ENCODE results near the gene AMER2. TPM values are rescaled to one million over a fixed set of nuclear protein-coding genes. Genes with fewer than 3 reads are reported as not detected.

AMER2 gene
- total RNA-seq, 1 donor: not detected

DNA sequence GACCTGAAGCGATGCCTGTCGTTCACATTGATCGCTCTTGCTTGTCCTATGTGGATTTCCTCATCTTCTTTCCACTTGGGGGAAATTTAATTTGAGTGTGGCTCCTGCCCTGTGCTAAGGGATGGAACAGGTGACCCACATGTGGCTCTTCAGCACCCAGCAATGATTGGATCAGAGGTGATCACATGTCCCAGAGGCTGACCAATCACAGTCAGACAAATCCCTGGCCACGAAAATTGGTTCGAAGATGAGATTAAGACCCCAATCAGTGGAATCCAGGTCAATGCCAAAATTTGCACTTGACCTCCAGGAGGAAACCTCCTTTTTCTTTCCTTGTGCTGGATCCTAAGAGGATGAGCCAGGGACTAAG lies 23.7 kb downstream of the AMER2 start:
- no peak for DNase-seq (ENCODE audit: insufficient read length, low spot score, missing footprints)
- H3K4me1 ChIP-seq (ENCODE audit: insufficient read depth, low read length): no peaks in the 10 kb centered on the region

DNA sequence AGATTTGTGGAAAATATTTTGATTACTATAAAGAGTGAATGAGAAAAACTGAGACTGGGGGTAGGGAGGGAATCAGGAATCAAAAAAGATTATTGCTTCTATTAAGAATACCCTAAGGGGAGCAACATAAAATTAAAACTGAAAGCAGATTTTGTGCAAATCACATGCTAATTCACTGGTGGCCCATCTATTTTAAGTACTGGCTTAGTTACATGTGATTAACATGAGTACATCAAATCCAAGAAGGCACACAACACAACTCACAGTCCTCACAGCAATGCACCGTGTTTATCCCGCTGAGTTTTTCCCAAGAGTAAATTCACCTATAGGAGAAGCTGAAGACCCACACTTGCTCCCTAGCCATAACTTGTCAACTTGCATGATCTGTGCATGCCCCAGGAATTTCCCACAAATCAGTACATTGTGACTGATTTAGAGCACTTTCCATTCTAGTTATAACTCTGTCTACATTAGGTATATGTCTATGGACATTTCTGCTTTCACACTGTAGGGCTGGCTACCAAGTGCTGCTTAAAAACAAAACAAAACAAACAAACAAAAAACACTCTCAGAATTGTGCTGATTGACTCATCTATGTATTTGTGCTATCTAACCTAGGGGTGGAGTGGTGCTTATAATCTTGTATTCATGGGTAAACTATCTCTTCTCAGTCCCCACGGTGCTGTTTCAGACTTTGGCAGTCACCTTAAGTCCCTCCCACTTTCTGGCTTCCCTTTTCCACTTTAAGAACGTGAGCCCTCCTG lies 24.3 kb downstream of the AMER2 start:
- no peaks in the 10 kb centered on the region for H3K36me3 ChIP-seq (ENCODE audit: insufficient read depth, low read length)
- no peaks in the 10 kb centered on the region for H3K4me1 ChIP-seq (ENCODE audit: insufficient read depth, low read length)
- TF ChIP-seq, protein P1, sequence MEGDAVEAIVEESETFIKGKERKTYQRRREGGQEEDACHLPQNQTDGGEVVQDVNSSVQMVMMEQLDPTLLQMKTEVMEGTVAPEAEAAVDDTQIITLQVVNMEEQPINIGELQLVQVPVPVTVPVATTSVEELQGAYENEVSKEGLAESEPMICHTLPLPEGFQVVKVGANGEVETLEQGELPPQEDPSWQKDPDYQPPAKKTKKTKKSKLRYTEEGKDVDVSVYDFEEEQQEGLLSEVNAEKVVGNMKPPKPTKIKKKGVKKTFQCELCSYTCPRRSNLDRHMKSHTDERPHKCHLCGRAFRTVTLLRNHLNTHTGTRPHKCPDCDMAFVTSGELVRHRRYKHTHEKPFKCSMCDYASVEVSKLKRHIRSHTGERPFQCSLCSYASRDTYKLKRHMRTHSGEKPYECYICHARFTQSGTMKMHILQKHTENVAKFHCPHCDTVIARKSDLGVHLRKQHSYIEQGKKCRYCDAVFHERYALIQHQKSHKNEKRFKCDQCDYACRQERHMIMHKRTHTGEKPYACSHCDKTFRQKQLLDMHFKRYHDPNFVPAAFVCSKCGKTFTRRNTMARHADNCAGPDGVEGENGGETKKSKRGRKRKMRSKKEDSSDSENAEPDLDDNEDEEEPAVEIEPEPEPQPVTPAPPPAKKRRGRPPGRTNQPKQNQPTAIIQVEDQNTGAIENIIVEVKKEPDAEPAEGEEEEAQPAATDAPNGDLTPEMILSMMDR (IDR thresholded peaks at IDR 0.05; ENCODE audit: extremely low read depth, low read depth, low read length): no peak
- no peaks in the 10 kb centered on the region for H3K79me2 ChIP-seq (ENCODE audit: insufficient read depth, low read length)
- H3K4me3 ChIP-seq (ENCODE audit: insufficient read depth, low read length): no peak overlapping the region
- no peak for DNase-seq (ENCODE audit: insufficient read length, low spot score, missing footprints)
- H3K27me3 ChIP-seq (ENCODE audit: insufficient read depth, low read length): no peaks in the 10 kb centered on the region
- H2AFZ ChIP-seq (ENCODE audit: low read length): no peak overlapping the region
- H4K20me1 ChIP-seq (ENCODE audit: insufficient read depth, low read length): no peaks in the 10 kb centered on the region
- no peak overlapping the region for H3K27ac ChIP-seq (ENCODE audit: low read depth, low read length)
- H3K9me3 ChIP-seq (ENCODE audit: low read depth, low read length): no peaks in the 10 kb centered on the region
- H3K4me2 ChIP-seq (ENCODE audit: insufficient read depth, low read length): no peak overlapping the region

More for the DNA sequence above, 23.7 kb downstream of the AMER2 start:
- Histone ChIP-seq H3K4me3 (ENCODE audit: insufficient read depth, low read length) (no peak overlapping the region), H3K4me2 (ENCODE audit: insufficient read depth, low read length) (no peak overlapping the region), H3K36me3 (ENCODE audit: insufficient read depth, low read length) (no peaks in the 10 kb centered on the region), H4K20me1 (ENCODE audit: insufficient read depth, low read length) (no peaks in the 10 kb centered on the region), H3K9me3 (ENCODE audit: low read depth, low read length) (no peaks in the 10 kb centered on the region), H3K27me3 (ENCODE audit: insufficient read depth, low read length) (no peaks in the 10 kb centered on the region), H3K79me2 (ENCODE audit: insufficient read depth, low read length) (no peaks in the 10 kb centered on the region), H2AFZ (ENCODE audit: low read length) (no peak overlapping the region), H3K27ac (ENCODE audit: low read depth, low read length) (no peak overlapping the region)
- TF ChIP-seq, protein P1 (IDR thresholded peaks at IDR 0.05; ENCODE audit: extremely low read depth, low read depth, low read length): no peak

DNA sequence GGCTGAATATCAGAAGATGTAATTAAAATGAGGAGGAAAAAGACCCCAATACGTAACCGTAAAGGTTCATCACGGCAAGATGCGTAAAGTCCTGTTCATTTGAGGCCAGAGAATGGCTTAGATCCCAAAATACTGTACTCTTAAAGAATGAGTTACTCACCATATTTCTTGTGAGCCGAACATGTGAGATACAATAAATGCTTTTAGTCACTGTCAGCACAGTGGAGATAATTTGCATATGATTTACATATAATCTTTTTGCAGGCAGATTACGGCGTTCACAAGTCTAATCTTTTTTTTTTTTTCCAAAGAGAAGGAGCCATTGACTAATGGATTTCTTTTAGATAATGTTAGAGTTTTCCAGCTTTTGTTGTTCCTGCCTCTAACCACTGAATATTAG lies 28.4 kb downstream of the AMER2 start:
- Histone ChIP-seq H3K79me2 (ENCODE audit: insufficient read depth, low read length) (no peaks in the 10 kb centered on the region), H2AFZ (ENCODE audit: low read length) (no peak overlapping the region), H3K27me3 (ENCODE audit: insufficient read depth, low read length) (no peaks in the 10 kb centered on the region), H3K27ac (ENCODE audit: low read depth, low read length) (no peak overlapping the region), H3K4me3 (ENCODE audit: insufficient read depth, low read length) (no peak overlapping the region), H3K4me2 (ENCODE audit: insufficient read depth, low read length) (no peak overlapping the region), H3K9me3 (ENCODE audit: low read depth, low read length) (no peaks in the 10 kb centered on the region), H3K36me3 (ENCODE audit: insufficient read depth, low read length) (no peaks in the 10 kb centered on the region), H3K4me1 (ENCODE audit: insufficient read depth, low read length) (no peaks in the 10 kb centered on the region), H4K20me1 (ENCODE audit: insufficient read depth, low read length) (no peaks in the 10 kb centered on the region)
- no peak for DNase-seq (ENCODE audit: insufficient read length, low spot score, missing footprints)
- TF ChIP-seq, protein P1 (IDR thresholded peaks at IDR 0.05; ENCODE audit: extremely low read depth, low read depth, low read length): no peak

DNA sequence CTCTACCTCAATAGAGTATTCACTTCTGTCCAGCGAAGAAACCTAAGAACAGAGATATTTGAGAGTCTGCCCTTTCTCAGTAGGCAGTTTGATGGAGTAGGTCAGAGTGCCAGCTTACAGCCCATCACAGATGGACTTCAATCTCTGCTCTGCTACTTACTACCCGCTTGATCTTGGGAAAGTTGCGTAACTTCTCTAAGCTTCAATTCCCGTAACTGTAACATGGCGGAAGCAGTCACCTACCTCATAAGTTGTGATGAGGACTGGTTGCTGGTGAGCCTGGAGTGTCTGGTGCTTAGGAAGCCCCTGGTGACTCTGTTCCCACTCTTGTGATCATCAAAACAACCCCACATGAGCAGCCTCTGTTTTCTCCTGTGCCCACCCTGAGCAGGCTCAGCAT lies 31.0 kb downstream of the AMER2 start:
- no peak overlapping the region for H2AFZ ChIP-seq (ENCODE audit: low read length)
- H3K36me3 ChIP-seq (ENCODE audit: insufficient read depth, low read length): no peaks in the 10 kb centered on the region
- H3K79me2 ChIP-seq (ENCODE audit: insufficient read depth, low read length): no peaks in the 10 kb centered on the region
- no peaks in the 10 kb centered on the region for H3K9me3 ChIP-seq (ENCODE audit: low read depth, low read length)
- H3K27ac ChIP-seq (ENCODE audit: low read depth, low read length): no peak overlapping the region
- H3K27me3 ChIP-seq (ENCODE audit: insufficient read depth, low read length): no peaks in the 10 kb centered on the region
- H3K4me2 ChIP-seq (ENCODE audit: insufficient read depth, low read length): no peak overlapping the region
- H3K4me1 ChIP-seq (ENCODE audit: insufficient read depth, low read length): no peaks in the 10 kb centered on the region
- H3K4me3 ChIP-seq (ENCODE audit: insufficient read depth, low read length): no peak overlapping the region
- H4K20me1 ChIP-seq (ENCODE audit: insufficient read depth, low read length): no peaks in the 10 kb centered on the region
- TF ChIP-seq, protein P1 (IDR thresholded peaks at IDR 0.05; ENCODE audit: extremely low read depth, low read depth, low read length): no peak
- no peak for DNase-seq (ENCODE audit: insufficient read length, low spot score, missing footprints)
